GM19455 (cell line): ENCODE measurements around the gene PIGN.
"Not testable (repeated sequence)": the region's sequence is repeated elsewhere in the genome, so short reads cannot be mapped to it uniquely, and the experiment has no call there.

Experiments used
- ATAC-seq: cut with Tn5 transposase; IDR thresholded peaks from one replicate; pipeline ENCODE4 v1.9.1; 2021; ENCODE audit not compliant: unreplicated experiment

The PIGN gene

DNA sequence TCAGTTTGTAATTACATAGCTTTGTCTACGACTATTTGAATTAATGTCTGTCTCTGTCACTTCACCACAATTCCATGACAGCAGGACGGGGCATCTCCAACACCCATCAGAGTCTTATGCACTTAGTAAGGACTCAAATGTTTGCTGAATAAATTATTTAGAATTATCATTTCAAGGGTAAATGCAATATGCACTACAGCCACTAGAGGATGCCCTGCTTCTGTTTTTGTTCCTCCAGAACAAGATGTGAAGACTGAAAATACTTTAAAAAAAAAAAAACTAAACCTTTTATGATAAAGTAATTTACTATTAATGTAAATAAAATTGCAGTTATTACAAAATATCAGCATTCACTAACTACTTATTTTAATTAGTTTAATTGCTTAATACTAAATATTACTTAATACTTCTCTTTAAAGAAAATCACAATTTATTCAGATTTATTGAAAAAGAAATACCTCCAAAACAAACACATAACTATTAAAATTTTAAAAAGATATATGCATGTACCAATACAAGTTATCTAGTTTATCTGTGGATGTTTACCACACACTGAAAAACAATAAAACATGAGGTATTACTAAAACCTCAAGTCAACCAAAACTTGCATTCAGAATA lies 3.2 kb downstream of the PIGN start:
- ATAC-seq: no peak

DNA sequence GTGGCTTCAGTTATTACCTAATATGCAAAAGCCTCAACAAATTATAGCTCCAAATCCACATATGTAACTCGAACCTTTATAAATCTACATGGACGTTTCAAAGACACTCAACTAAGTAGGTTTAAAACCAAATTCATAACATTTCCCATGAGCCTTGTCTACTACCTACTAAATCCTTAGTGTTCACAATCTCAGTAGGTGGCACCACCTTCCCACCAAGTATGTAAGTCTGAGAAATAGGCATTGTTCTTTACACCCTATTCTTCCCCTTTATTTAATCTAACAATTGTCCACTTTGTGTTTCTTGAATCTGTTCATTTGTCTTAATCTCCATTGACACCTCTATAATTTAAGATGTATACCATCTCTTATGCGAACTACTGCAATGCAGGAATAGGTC lies 4.6 kb downstream of the PIGN start:
- ATAC-seq: no peak

DNA sequence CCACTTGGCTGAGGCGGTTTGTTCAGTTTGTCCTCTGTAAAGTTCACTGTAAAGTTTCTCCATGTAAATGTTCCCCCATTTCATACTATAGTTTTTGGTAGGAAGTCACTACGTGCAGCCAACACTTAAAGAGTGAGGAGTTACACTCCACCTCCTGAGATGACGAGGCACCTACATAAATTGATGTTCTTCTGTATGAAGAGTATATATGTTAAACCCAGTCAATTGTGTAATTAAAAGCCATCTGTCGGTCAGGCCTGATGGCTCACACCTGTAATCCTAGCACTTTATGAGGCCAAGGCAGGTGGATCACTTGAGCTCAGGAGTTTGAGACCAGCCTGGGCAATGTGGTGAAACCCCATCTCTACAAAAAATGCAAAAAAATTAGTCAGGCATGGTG lies 7.6 kb downstream of the PIGN start:
- no peak for ATAC-seq

DNA sequence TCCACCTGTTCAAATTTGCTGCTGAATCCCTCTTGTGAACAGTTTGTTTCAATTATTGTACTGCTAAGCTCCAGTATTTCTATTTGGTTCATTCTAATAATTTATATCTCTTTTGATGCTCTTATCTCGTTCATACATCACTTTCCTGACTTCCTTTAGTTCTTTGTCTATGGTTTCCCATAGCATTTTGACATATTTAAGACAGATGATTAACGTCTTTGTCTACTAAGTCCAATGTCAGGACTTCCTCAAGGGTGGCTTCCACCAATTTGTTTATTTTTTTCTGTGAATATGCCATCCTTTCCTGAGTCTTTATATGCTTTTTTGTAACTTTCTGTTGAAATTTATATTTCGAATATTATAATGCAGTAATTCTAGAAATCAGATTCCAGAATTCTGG lies 9.6 kb downstream of the PIGN start:
- no peak for ATAC-seq

DNA sequence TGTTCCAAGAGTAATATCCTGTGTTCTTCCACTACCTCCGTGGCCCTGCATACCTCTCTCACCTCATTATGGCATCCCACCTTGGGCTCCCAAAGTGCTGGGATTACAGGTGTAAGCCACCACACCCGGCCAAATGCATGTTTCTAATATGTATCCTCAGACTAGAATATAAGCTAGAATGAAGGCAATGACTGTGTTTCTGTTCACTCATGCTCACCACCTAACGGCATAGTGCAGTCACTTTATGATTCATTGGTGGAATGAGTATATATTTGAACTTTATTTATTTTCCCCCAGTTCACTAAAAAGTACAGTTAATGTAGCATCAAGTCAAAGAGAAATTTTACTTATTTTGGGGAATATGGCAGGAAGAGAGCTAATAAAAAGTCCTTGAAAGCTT lies 11.3 kb downstream of the PIGN start:
- ATAC-seq: no peak

DNA sequence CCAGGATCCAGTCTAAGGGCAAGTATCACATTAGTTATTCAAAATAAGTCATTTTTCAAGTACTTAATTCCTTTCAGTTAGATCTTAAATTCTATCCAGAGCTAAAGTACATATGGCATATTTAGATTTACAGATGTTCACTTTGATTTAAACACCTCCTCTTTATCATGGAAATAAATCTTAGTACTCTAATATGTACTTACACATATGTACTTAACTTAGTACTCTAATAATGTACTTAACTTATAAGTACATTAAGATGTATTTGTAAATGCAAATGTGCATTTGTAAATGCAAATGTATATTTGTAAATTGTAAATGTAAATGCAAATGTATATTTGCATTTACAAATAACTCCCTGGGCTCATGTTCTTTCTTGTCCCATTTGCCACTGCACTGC lies 14.6 kb downstream of the PIGN start:
- ATAC-seq: no peak

DNA sequence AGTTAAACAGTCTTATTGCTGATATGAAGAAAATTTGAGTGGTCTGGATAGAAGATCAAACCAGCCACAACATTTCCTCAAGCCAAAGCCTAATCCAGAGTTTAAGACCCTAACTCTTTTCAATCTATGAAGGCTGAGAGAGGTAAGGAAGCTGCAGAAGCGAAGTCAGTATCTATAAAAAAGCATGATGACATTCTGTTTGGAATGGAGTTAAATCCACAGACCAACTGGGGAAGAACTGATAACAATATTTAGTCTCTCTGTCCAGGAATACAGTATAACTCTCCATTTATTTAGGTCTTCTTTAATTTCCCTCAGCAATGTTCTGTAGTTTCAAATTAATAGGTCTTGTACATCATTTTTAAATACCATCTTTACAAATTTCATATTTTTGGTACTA lies 16.0 kb downstream of the PIGN start:
- no peak for ATAC-seq

DNA sequence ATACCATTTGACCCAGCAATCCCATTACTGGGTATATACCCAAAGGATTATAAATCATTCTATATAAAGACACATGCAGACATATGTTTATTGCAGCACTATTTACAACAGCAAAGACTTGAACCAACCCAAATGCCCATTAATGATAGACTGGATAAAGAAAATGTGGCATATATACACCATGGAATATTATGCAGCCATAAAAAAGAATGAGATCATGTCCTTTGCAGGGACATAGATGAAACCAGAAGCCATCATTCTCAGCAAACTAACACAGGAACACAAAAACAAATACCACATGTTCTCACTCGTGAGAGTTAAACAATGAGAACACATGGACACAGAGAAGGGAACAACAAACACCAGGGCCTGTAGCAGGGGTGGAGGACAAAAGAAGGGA lies 20.3 kb downstream of the PIGN start:
- not testable (repeated sequence) for ATAC-seq

DNA sequence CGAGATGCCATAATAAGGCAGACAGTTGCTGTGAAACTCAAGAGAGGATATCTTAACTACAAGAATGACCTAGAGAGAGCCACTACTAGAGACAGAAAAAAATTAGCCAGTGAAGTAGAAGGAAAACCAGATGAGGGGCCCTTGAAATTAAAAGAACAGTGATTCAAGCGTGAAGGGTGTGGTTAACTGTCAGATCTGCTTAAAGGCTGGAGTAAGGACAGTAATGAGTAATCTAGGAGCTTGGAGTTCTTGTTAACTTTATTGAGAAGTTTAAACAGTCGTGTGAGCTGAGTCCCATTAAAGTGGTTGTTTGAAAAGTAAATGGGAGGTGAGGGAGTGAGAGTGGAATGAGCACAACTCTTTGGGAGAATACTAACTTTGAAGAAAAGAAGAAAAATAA lies 21.3 kb downstream of the PIGN start:
- ATAC-seq: no peak

DNA sequence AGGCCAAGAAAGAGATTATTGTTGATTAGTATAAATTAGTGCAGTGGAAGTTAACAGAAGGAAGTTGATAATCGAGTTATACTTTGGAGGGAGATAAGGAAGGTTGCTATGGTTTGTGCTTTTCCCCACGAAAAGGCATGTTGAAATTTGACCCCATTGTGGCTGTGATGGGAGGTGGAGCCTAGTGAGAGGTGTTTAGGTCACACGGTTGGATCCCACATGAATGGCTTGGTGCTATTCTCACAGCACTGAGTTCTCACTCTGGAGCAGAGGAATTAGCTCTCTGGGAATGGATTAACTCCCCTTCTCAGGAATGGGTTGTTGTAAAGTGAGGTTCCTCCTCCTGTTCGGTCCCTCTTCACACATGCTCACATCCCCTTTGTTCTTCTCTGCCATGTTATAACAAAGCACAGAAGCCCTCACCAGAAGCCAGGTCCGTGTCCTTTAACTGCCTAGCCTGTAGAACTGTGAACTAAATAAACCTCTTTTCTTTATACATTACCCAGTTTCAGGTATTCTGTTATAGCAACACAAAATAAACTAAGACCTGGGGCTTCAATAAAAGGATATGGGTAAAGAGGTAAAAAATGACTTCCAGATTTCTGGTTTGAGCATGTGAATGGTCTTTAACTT lies 21.9 kb downstream of the PIGN start:
- no peak for ATAC-seq

DNA sequence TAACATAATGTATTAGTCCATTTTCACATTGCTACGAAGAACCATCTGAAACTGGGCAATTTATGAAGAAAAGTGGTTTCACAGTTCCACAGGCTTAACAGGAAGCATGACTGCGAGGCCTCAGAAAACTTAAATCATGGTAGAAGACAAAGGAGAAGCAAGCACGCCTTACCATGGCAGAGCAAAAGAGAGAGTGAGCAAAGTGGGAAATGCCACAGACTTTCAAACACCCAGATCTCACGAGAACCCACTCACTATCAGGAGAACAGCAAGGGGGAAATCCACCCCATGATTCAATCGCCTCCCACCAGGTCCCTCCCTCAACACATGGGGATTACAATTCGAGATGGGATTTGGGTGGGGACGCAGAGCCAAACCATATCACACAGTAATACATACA lies 22.5 kb downstream of the PIGN start:
- no peak for ATAC-seq

DNA sequence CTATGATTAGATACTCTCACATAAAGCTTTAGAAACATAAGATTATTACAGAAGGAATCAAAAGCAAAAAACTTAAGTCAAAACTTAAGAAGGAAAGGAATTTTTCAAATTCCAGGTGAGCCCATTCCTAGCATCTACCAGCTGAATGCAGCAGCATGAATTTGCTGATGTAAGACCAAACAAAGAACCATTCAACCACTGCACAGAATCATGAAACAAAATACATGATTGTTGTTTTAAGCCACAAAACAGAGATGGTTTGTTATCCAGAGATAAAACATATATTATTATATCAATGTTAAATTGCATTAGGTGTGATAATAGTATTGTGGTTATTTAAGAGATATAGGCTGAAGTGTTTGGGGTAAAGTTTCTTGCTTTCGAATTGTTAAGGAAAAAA lies 29.0 kb downstream of the PIGN start:
- ATAC-seq: no peak

DNA sequence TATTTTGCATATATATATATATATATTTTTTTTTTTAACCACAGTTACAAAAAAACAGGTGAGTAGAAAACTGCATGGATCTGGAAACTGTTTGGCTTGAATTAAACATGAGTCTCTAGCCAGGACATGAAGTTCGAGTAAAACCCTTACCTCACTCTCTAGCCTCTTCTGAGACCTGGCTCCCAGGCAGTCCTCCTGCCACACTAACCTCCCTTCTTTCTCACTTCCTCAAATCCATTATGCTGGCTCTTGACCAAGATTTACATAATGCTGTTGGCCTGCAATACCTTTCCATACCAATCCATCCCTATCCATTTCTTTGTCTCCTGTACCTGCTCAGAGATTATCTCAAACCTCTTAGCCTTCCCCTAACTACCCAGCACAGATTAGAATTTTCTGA lies 34.0 kb downstream of the PIGN start:
- peak; percentile 64 for ATAC-seq

DNA sequence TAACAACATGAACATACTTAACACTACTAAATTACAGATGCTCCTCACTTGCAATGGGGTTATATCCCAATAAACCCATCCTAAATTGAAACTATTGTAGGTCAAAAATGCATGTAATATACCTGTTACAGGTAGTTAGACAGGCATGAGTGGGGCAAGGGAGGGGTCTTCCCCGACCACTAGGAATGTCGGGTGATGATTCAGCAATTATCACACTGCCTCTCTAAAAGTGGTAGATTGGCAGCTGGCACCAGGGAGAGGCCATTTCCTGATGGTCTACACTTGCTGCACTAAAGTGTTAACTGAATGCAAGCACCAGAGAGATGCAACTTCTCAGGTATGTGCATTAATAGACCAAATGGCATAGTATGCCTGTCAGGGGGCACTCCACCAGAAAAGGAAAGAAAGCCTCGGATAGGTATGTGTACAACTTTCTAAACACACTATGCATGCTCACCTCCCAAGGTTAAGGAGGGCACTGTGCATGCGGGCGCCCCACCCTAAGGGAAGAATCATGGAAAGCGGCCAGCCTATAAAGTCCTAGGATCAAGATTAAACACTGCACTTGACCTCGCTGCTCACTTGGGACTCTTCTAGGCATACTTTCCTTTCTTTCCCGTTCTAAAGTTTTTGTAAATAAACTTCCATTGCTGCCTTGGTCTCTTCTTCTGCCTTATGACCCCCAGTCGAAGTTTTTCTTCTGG lies 35.6 kb downstream of the PIGN start:
- no peak for ATAC-seq

DNA sequence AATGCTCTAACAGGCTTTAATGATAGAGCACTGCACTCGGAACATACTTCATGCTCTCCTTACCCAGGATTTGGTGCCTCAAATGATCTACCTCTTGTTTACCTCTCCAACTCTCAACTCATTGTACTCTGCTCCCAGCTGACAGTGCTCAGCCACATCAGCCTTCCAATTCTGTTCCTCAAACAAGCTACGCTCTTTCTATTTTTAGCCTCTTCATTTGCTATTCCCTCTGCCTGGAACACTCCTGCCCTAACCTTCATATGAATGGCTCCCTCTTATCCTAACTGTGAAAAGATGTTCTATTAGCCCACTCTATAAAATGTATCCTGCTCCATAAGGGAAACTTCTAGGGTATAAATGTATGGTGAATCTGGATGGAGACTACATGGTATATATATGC lies 42.5 kb downstream of the PIGN start:
- no peak for ATAC-seq

DNA sequence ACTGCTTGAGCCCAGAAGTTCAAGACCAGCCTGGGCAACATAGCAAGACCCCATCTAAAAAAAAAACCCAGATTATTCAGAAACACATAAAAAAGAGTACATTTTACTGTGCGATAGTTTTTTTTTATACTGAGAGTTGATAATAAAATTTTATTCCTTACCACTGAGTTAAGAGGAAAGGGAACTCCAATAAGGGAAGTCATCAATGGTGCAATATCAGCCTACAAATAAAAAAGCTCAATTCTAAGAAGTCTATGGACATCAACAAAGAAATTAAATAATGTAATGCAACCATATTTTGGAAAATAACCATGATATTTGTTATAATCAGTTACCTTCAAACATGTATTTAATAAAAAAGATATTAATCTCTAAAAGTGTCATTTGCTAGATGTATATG lies 46.6 kb downstream of the PIGN start:
- no peak for ATAC-seq

DNA sequence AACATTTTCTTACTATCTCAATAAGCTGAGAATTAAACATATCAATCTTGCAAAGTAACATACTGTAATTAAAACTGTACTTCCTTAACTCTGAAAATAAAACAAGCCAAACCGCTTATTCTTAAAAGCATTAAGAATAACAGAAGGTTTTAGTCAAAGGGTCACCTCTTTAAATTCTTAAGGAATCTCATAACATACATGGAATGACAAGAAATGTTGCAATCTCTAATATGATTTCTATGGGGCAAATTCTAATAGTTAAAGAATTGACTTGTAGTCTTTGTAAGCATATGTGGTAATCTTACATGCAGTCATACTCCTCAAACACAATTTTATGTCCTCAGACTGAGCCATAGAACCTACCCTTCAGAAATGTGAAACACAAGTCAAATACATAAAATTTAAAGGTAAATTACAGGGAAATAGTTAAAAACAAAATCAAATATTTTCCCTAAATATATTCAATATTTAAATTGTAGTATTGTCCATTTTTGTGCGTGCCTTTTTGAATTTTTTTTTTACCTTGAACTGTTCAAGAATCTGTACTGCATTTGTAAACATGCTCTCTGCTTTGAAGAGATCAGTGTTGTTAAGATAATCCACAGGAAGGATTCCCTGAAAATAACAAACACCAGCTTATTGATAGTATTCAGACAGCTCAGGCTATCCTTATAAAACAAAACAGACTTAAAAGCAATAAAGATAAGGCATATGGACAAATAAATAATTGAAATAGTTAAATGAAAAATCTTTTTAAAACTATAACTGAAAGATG lies 48.2 kb downstream of the PIGN start:
- no peak for ATAC-seq

DNA sequence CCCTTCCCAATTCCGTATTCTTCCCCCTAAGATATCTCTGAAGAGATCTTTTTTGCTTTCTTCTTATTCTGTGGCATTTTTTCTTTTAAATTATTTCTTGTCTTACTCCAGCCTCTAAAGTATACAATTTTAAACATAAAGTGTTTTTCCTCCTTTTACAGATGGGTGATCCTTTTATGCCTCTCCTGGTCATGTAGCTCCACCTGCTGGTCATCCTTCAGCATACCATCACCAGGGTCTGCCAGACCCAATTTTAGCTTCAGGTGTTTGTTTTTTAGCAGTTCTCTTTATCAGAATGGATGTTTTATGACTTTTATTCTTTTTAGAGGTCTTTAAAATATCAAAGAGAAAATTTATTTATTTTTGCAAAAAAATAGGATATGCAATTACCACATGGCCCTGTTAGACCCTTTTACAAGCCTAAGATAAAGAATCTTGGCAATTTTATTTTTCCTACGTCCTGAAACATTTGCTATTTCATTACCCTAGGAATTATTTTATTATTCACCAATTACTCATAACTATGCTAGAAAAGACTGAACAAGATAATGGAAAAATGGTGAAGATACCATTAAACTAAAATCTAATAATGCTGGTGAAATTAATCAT lies 55.5 kb downstream of the PIGN start:
- peak; percentile 75 for ATAC-seq

DNA sequence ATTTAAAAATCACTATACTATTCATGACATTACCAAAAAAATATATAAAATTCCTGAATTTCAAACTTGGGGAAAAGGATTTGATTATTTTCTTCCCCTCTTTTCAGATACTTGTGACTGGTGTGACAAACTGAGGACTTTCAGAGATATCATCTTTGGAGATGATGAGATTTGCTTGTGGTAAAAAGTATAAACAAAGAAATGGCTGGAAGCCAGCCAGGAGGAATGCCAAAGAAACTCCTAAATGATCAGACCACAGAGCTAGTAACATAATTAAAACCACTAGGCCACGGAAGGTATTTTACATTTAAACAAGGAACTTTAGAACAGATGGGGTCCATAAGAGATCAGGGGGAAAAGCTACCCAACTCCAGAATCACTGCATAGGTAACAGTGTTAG lies 58.7 kb downstream of the PIGN start:
- ATAC-seq: no peak

DNA sequence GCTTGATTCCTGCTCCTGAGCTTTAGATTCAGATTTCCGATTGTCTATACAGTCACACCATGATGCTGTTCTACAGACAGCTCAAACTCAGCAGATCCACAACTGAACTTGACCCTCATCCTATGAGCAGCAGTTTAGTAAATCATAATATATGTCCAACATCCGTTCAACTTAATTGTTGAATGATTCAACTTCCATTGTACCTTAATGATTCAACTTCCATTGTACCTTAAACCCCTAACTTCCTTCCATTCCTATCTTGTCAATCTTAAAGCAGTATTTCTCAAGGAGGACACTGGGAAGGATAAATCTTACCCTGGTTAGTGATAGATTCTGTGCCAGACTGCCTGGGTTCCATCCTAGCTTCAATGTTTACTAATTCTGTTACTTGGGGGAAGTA lies 60.1 kb downstream of the PIGN start:
- ATAC-seq: no peak

DNA sequence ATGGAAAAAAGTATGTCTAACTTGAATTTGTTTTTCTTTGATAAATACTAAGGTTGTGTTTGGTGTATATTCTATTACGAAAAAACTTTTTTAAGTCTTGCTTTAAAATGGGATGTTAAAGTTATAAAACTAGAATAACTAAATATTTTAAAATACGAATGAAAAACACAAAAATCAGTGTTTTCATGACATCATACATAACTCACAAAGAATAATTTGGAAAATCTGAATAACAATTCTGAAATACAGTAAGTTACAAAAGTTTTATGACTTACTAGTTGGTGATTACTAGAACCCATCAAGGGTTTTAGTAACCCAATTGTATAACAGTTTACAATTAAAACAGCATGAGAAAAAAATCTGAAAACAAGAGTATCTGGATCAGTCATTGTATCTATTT lies 61.2 kb downstream of the PIGN start:
- ATAC-seq: no peak

DNA sequence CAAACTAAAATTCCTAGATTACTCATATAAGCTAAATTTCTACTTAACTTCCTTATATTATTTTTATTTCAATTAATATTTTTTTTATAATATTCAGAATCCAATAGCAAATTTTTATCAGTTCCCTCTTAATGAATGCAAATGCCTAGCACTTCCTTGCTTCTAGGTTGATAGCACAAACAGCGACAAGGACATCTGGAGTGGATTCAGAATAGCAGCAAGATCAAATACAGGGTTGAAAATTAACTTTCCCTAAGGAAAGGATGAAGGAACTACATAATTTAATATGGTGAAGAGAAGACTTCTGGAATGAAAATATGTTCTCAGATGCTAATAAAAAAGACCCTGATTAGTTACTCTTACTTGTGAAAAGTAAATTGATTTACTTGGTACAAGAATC lies 64.5 kb downstream of the PIGN start:
- no peak for ATAC-seq
